Pons (tissue), 1 donor: ENCODE data around the gene WDR91.
"Not testable (repeated sequence)": the region's sequence is repeated elsewhere in the genome, so short reads cannot be mapped to it uniquely, and the experiment has no call there.

Experiments
- DNase-seq: peaks from one replicate; pipeline ENCODE4 v3.0.0-alpha.2; 2016; ENCODE audit warnings: low spot score

The WDR91 gene

DNA sequence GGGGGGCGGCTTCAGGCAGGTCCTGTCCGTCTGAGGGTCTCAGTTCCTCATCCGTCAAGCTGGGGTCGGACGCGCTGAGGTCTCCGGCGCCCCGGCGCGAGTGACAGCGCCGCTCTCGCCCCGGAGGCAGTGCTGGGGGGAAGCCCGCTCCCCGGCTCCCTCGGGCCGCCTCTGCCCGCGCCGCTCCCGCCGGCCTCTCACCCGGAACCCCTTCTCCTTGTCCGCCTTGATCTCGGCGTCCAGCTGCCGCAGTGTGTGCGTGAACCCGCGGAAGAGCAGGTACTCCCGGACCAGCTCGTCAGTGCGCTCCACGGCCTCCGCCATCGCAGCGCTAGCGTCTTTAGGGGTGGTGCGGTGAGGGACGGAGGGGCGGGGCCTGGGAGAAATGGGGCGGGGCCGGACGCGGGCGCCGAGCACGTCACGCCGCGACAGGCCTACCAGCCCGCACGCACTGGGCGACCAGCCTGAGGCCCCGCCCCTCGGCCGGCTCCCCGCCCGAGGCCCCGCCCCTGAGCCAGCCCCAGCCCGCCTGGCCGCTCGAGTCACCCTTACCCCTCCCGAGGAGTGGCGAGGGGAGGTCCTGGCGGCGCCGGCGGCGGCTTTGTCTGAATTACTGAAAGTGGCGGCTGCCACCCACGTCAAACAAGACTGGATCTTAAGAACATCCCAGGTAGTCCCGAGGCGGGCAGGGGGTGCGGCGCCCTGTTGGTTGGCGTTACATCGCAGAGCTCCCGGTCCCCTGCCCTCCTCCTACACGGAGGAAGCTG is at the start of gene WDR91:
Gene WDR91, minus strand, starts transcription at position 348 of the 767 bp plus-strand sequence. Its CDS starts 24 bp downstream, at position 324.
- peak; percentile 95 for DNase-seq

- DNase-seq = no peak
Observed at GRCh38 chr7:135260470-135260869, 49.1 kb upstream of the WDR91 start.

- DNase-seq = no peak
Observed at GRCh38 chr7:135259702-135260101, 48.4 kb upstream of the WDR91 start.

- DNase-seq = no peak
Observed at GRCh38 chr7:135258585-135258984, 47.3 kb upstream of the WDR91 start.

- DNase-seq = no peak
Observed at GRCh38 chr7:135257790-135258189, 46.5 kb upstream of the WDR91 start.

DNA sequence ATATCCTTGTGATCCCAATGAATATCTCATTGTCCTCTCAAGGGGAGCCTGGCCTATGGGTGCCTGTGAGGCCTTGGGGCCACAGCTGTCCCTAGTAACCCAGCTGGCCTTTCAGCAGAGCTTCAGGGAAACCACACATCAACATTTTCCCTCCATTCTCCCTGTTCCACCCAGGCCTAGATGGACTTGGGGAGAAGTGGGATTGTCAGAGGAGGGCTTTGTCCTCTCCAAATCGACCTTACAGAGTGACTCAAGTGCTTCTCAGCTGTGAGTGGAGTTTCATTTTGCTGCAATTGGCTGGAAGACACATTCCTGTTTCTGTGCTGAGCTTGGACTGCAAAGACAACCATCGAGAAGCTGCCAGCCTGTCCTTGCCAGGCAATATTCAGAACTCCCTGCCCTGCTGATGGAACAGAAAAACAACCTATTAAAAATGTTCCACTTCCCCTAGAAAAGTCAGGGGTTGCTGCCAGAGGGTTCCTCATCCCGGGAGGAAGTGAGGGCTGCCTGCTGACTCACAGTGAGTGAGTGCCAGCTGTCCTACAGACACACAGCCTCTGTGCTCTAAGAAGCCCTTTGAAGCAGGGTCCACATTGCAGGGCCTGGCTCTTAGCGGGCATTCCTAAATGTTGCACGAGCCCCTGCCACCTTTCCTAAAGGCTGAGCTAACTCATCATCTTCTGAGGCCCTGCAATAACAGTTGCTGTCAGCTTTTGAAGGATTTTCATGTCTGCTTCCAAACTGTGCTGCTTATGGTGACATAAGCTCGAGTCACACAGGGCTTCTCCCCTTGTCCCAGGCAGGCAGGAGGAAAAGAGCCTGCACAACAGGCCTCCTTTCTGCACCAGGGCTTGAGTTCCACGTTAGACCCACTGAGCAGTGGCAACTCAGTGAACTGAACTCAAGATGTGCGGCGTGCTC is 42.8 kb upstream of the WDR91 start:
- peak; percentile 97 for DNase-seq

DNA sequence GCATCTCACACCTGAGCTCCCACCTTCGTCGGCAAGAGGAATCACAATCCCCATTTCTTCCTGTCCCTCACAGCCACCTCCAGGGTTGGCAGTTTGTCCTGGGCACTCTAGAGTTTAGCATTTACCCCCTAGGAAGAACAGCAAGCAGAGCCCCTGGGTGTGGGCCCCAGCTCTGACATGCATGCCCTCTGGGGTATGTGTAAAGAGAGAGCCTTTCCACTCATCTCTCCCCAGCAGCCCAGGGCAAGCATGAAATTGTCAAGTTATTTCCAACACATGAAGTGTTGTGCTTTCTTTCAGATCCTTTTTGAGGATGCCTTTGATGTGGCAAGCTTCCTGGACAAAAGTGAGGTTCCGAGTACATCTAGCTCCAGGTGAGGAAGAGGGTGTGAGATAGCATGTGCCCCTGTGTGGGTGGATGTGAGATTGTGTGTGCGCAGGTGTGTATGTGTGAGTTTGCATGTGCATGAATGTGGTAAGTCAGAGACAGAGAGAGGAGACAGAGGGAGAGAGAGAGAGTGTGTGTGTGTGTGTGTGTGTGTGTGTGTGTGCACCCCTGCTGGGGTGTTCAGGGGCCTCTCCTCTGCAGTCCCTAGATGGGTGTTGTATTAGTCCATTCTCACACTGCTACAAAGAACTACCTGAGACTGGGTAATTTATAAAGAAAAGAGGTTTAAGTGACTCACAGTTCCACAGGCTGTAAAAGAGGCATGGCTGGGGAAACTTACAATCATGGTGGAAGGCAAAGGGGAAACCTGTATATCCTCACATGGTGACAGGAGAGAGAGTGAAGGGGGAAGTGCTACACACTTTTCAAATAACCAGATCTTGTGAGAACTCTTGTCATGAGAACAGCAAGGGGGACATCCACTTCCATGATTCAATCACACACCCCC is 40.4 kb upstream of the WDR91 start:
- no peak for DNase-seq

DNA sequence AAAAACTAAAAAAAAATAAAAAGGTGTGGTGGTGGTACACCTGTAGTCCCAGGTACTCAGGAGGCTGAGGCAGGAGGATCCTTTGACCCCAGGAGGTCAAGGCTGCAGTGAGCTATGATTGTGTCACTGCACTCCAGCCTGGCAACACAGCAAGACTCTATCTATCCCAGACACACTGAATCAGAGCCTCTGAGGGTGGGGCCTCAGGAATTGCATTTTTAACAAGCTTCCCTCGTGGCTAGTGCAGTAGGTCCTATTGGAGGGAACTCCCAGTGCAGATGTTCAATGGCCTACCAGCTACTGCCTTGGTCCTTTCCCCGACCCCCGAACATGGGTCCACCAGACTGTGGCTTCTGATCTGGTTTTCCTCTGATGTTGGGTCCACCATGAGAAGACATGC is 37.2 kb upstream of the WDR91 start:
- DNase-seq = no peak

GRCh38 chr7:135247746-135248471 is 36.6 kb upstream of the WDR91 start:
- DNase-seq = no peak

DNA sequence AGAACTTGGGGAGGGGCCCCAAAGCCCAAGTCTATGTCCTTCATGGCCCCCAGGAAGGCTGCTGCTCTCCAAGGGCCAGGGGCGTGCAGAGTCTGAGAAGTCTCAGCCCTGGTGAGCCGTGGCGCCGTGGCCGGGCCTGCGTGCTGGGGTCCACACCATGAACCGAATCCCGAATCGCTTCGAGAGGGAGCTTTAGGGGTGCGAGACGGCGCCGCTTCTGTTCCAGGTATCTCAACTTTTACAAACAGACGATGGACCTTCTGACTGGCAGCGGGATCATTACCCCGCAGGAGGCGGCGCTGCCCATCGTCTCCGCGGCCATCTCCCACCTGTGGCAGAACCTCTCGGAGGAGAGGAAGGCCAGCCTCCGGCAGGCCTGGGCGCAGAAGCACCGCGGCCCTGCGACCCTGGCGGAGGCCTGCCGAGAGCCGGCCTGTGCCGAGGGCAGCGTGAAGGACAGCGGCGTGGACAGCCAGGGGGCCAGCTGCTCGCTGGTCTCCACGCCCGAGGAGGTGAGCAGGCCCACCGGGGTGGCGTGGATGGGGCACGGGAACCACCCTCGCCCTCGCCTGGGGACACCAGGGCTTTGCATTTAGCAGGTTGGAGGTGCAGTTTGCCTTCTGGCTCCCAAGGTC is 35.0 kb upstream of the WDR91 start:
- DNase-seq = no peak

- no peak for DNase-seq
Observed at GRCh38 chr7:135245226-135246190, 34.2 kb upstream of the WDR91 start.

DNA sequence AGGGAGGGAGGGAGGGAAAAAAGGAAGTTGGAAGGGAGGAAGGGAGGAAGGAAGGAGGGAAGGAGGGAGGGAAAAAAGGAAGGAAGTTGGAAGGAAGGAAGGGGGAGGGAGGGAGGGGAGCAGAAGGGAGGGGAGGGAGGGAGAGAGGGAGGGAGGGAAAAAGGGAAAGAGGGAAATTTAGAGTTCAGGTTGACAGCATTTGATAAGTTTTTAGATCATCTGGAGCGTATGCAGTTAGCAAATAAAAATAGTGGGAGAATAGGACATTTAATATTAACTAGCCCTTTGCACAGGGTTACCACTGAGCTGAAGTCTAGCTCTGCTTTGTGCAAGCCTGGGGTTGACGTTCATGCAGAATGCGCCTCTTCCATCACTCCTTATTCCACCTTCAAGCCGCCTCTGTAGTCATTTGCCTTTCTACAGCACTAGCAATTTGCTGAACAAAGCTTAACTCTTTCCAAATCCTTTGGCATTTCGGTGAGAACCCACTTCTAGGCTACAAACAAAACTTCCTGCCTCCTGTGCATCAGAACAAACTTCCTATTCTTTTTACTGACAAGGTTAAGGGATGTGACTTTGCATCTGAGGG is 30.9 kb upstream of the WDR91 start:
- DNase-seq = no peak

- peak; percentile 37 for DNase-seq
Observed at GRCh38 chr7:135240441-135240840, 29.1 kb upstream of the WDR91 start.

- no peak for DNase-seq
Observed at GRCh38 chr7:135239263-135239662, 27.9 kb upstream of the WDR91 start.

GRCh38 chr7:135238112-135238744 is 26.9 kb upstream of the WDR91 start:
- DNase-seq = no peak

DNA sequence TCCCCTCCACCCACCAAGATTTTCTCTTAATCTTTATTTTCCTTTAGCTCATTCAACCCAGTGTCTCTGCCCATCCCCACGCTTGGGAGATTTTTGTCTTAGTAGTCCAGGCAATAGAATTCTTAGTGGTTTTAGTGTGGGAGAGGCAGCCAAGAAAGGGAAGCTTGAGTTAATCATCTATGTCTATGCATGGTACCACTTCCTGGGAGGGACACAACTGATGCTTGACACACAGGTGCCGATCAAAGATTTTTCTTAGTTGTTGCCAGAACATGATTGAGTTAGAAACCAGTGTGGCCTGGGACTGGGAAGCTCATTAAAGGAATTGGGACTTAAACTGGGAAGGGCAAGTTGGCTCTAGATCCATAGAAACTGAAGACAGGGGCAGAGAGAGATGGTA is 25.4 kb upstream of the WDR91 start:
- DNase-seq = no peak

- no peak for DNase-seq
Observed at GRCh38 chr7:135235841-135236240, 24.5 kb upstream of the WDR91 start.

DNA sequence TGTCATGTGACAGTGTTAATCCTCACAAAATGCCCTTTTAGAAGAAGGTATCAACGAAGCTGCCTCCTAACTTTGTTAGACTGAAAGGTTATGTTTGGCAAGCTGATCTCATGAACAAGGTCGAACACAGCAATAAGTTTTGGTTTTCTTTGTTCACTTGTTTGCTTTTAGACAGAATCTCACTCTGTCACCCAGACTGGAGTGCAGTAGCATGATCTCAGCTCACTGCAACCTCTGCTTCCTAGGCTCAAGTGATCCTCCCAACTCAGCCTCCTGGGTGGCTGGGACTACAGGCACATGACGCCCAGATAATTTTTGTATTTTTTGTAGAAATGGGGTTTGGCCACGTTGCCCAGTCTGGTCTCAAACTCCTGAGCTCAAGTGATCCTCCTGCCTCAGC is 23.4 kb upstream of the WDR91 start:
- DNase-seq = no peak

GRCh38 chr7:135234095-135234494 is 22.8 kb upstream of the WDR91 start:
- not testable (repeated sequence) for DNase-seq
